OCI-LY7 (cell line): ENCODE results near the gene NEB.

Experiments
- CTCF ChIP-seq: fragments of 200-600 bp; sonication (generic); conservative IDR thresholded peaks from 2 replicates; pipeline ENCODE4 v1.5.1; 2014; ENCODE audit warnings: mild to moderate bottlenecking, antibody characterized with exemption, low read length, moderate library complexity, mixed read lengths
- EZH2phosphoT487 ChIP-seq: fragments of 200-600 bp; sonication (generic); IDR thresholded peaks from 2 replicates; pipeline ENCODE4 v1.6.1; 2018; ENCODE audit warnings: low read depth, borderline replicate concordance, mild to moderate bottlenecking, mixed run types, antibody characterized with exemption, low read length, moderate library complexity, mixed read lengths

GRCh38 chr2:151651274-151651673 lies 83.0 kb downstream of the NEB start:
- TF ChIP-seq CTCF (no peak), EZH2phosphoT487 (no peak)
